ENCODE data around the gene STAT1.

The STAT1 gene

GRCh38 chr2:190973726-190974628, 40.0 kb downstream of the STAT1 start:
- TF ChIP-seq CTCF (conservative IDR thresholded peaks at IDR 0.05) = no peak
- TF ChIP-seq ZFX (IDR thresholded peaks at IDR 0.05) = no peak
- no peak overlapping the region for H3K27ac ChIP-seq

- no peak overlapping the region for H3K27ac ChIP-seq
- TF ChIP-seq ZFX (IDR thresholded peaks at IDR 0.05) (no peak), CTCF (conservative IDR thresholded peaks at IDR 0.05) (no peak)
Observed at GRCh38 chr2:190973262-190973661, 40.7 kb downstream of the STAT1 start.

- no peak for TF ChIP-seq CTCF (conservative IDR thresholded peaks at IDR 0.05)
- TF ChIP-seq ZFX (IDR thresholded peaks at IDR 0.05) = no peak
- H3K27ac ChIP-seq = no peak overlapping the region
Observed at GRCh38 chr2:190972846-190973245, 41.1 kb downstream of the STAT1 start.

- H3K27ac ChIP-seq = no peak overlapping the region
- TF ChIP-seq ZFX (IDR thresholded peaks at IDR 0.05) (no peak), CTCF (conservative IDR thresholded peaks at IDR 0.05) (no peak)
Observed at GRCh38 chr2:190972213-190972612, 41.8 kb downstream of the STAT1 start.

- H3K27ac ChIP-seq = no peak overlapping the region
- no peak for TF ChIP-seq CTCF (conservative IDR thresholded peaks at IDR 0.05)
Observed at GRCh38 chr2:190970873-190971506, 43.0 kb downstream of the STAT1 start.

- no peak overlapping the region for H3K27ac ChIP-seq
- TF ChIP-seq ZFX (IDR thresholded peaks at IDR 0.05) = no peak
- no peak for TF ChIP-seq CTCF (conservative IDR thresholded peaks at IDR 0.05)
Observed at GRCh38 chr2:190970160-190970559, 43.8 kb downstream of the STAT1 start.

GRCh38 chr2:190968522-190968921, 45.4 kb downstream of the STAT1 start:
- no peak for TF ChIP-seq CTCF (conservative IDR thresholded peaks at IDR 0.05)
- TF ChIP-seq ZFX (IDR thresholded peaks at IDR 0.05) = no peak
- H3K27ac ChIP-seq = no peak overlapping the region

Measured in C4-2B (cell line).